Transverse colon (tissue), 4 donors: ENCODE data around the gene CTCF. TPM values are rescaled to one million over a fixed set of nuclear protein-coding genes. Genes with fewer than 3 reads are reported as not detected.

Experiments used
- DNase-seq: peaks from one replicate; pipeline ENCODE4 v3.0.0-alpha.2; 2019
- H3K27ac ChIP-seq, 4 donors: fragments of 200-600 bp; sonication (generic); 2 replicates each; pipeline ENCODE4 v1.5.1; 2016 to 2018; ENCODE audit warnings: inconsistent platforms in 4 of 4
- H3K27me3 ChIP-seq: fragments of 200-600 bp; sonication (generic); 2 replicates; pipeline ENCODE4 v1.5.1; 2017; ENCODE audit warnings: inconsistent platforms
- H3K36me3 ChIP-seq, 4 donors: fragments of 200-600 bp; sonication (generic); 2 replicates each; pipeline ENCODE4 v1.5.1; 2017 to 2019; ENCODE audit warnings: inconsistent platforms in 4 of 4
- H3K4me1 ChIP-seq, 4 donors: fragments of 200-600 bp; sonication (generic); 2 replicates each; pipeline ENCODE4 v1.5.1; 2017 to 2020; ENCODE audit warnings: inconsistent platforms in 4 of 4
- H3K4me3 ChIP-seq, 4 donors: fragments of 200-600 bp; sonication (generic); 1 replicate in 1 of 4; 2 replicates in 3 of 4; pipeline versions ENCODE4 v1.5.1 to v1.6.1; 2017 to 2019; ENCODE audit warnings: inconsistent platforms in 4 of 4
- H3K9me3 ChIP-seq, 2 donors: fragments of 200-600 bp; sonication (generic); 2 replicates each; pipeline ENCODE4 v1.5.1; 2017 to 2019; ENCODE audit warnings: inconsistent platforms in 2 of 2
- EP300 ChIP-seq: sonication (generic); formaldehyde crosslinking; IDR thresholded peaks from one replicate; pipeline ENCODE4 v1.6.1; 2017; ENCODE audit warnings: antibody characterized with exemption, low read depth
- POLR2A ChIP-seq: fragments of 450-650 bp; IDR thresholded peaks from one replicate; pipeline ENCODE4 v1.6.1; 2016; ENCODE audit warnings: antibody characterized with exemption, mild to moderate bottlenecking, moderate library complexity
- POLR2AphosphoS5 ChIP-seq, 3 donors: sonication (generic); formaldehyde crosslinking; IDR thresholded peaks; one replicate each; pipeline ENCODE4 v1.6.1; 2016; ENCODE audit warnings: antibody characterized with exemption in 3 of 3
- WGBS, 2 donors: methylation state at CpG; one replicate each; pipeline ENCODE4 v1.1.5; 2018; ENCODE audit warnings: low coverage in 1 of 2; 5-methylcytosine and 5-hydroxymethylcytosine counted together
- in situ Hi-C, 4 donors: fragments of 200-750 bp; cut with MboI; loops; one replicate each; pipeline versions ENCODE4 v1.15.0 to v1.15.1; 2017; ENCODE audit warnings: low sequenced_read_pairs in 3 of 4, low pct_ligation_motif_present in 1 of 4, low pct_unique_long_range_greater_than_20kb in 1 of 4
- intact Hi-C: fragments of 100-400 bp; cut with DNase I; formaldehyde crosslinking; loops from one replicate; pipeline ENCODE4 v1.15.1; 2023; ENCODE audit warnings: low total_unique reads
- total RNA-seq, 4 donors: library from RNA; depleted of rRNA; stranded (reverse); fragments of >200 nt; gene quantifications; one replicate each; pipeline ENCODE4 v1.1.0, GENCODE V29; 2016
- TF ChIP-seq, protein P1 (sequence below), 5 experiments: fragments of 200-600 bp in 3 of 5; fragments of 450-650 bp in 2 of 5; sonication (generic) in 3 of 5; IDR thresholded peaks; 1 replicate in 2 of 5; 2 replicates in 3 of 5; pipeline ENCODE4 v1.5.1; 2016 to 2017; ENCODE audit warnings: antibody characterized with exemption in 5 of 5, inconsistent platforms in 3 of 5, mild to moderate bottlenecking in 2 of 5, moderate library complexity in 1 of 5

CTCF gene
- total RNA-seq, 4 donors from 2014 or later = 40.0 to 46.8 (median 41.9) TPM

DNA sequence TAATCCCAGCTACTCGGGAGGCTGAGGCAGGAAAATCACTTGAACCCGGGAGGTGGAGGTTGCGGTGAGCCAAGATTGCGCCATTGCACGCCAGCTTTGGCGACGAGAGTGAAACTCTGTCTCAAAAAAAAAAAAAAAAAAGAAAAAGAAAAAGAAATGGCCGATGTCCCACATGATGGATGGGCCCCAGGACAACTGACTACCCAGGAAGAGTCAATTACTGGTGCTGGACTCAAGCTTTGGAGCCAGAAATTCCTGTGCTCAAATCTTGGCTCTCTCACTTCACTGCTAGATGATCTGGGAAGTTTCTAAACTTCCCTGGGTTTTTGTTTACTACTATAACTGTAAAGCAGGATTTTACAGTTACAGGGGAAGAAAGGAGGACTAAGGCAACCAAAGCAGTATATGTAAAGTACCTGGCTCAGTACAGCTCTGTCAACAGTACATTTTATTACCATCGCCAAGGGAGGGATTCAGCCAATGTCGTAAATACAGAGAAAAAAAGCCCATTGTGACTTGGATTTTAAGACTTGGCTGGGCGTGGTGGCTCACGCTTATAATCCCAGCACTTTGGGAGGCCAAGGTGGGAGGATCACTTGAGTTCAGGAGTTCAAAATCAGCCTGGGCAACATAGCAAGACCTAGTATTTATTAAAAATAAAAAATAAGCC lies 116.2 kb downstream of the CTCF start:
- Histone ChIP-seq H3K36me3 (no peaks in the 10 kb centered on the region), H3K27ac (peak overlapping the region; percentile 63 to 79 (median 77)), H3K4me1 (peaks cover 18 to 56% (median 37%) of the 10 kb centered on the region in 4 donors), H3K4me3 (no peak overlapping the region), H3K9me3 (no peaks in the 10 kb centered on the region), H3K27me3 (no peaks in the 10 kb centered on the region)
- peak; percentile 54 for DNase-seq
- intact Hi-C loops (no loop called here), in situ Hi-C loops (loop anchor here in 1 of 4 donors (10.0 kb wide), 1 partner anchor 136 kb away; no protein-coding TSS in a partner anchor)
- peak in 1 of 3 donors; percentile 50 for TF ChIP-seq POLR2AphosphoS5 (IDR thresholded peaks at IDR 0.05)
- TF ChIP-seq, protein P1, sequence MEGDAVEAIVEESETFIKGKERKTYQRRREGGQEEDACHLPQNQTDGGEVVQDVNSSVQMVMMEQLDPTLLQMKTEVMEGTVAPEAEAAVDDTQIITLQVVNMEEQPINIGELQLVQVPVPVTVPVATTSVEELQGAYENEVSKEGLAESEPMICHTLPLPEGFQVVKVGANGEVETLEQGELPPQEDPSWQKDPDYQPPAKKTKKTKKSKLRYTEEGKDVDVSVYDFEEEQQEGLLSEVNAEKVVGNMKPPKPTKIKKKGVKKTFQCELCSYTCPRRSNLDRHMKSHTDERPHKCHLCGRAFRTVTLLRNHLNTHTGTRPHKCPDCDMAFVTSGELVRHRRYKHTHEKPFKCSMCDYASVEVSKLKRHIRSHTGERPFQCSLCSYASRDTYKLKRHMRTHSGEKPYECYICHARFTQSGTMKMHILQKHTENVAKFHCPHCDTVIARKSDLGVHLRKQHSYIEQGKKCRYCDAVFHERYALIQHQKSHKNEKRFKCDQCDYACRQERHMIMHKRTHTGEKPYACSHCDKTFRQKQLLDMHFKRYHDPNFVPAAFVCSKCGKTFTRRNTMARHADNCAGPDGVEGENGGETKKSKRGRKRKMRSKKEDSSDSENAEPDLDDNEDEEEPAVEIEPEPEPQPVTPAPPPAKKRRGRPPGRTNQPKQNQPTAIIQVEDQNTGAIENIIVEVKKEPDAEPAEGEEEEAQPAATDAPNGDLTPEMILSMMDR (IDR thresholded peaks at IDR 0.05) = no peak
- no peak for TF ChIP-seq POLR2A
- 36% methylated on average over 12 of the region's 12 CpGs for WGBS, 2 donors

DNA sequence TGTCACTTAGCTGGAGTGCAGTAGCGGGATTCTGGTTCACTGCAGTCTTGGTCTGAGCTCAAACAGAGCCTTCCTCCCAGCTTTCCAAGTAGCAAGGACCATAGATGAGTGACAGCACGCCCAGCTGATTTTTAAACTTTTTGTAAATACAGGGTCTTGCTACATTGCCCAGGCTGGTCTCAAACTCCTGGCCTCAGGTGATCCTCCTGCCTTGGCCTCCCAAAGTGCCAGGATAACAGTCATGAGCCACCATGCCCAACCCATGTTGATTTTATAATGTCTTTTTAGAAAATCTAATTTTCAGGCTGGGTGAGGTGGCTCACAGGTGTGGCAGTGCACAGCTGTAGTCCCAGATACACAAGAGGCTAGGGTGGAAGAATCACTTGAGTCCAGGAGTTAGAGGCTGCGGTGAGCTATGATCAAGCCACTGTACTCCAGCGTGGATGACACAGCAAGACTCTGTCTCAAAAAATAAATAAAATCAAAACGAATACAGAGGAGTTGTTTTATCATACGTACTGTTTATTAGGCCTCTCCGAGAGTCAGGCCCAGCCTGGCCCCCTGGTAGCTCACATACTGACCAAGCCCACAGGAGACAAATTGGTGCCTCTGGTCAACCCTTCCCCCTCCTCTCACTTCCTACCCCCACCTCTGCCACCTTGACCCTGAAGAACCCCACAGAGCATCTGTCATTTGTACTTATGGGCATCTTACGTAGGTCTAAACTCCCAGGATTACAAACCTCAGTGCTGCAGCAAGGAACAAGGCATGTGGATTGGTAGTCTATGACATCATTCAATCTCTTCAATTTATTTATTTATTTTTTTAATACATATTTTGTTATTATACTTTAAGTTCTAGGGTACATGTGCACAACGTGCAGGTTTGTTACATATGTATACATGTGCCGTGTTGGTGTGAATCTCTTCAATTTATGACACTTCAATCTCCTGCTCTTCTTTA lies 117.9 kb downstream of the CTCF start:
- intact Hi-C loops = no loop called here
- DNase-seq = no peak
- in situ Hi-C loops = loop anchor here in 1 of 4 donors (10.0 kb wide), 1 partner anchor 135 kb away; no protein-coding TSS in a partner anchor
- Histone ChIP-seq H3K27me3 (no peaks in the 10 kb centered on the region), H3K9me3 (no peaks in the 10 kb centered on the region), H3K36me3 (peaks cover 0 to 7% (median 0%) of the 10 kb centered on the region in 4 donors), H3K4me1 (peaks cover 10 to 46% (median 24%) of the 10 kb centered on the region in 4 donors), H3K27ac (peak overlapping the region in 1 of 4 donors; percentile 15), H3K4me3 (no peak overlapping the region)
- WGBS, 2 donors = 68 to 84% methylated on average over 8 to 10 of the region's 10 CpGs
- TF ChIP-seq EP300 (no peak), POLR2A (no peak), POLR2AphosphoS5 (IDR thresholded peaks at IDR 0.05) (no peak)
- TF ChIP-seq, protein P1 (IDR thresholded peaks at IDR 0.05) = no peak

DNA sequence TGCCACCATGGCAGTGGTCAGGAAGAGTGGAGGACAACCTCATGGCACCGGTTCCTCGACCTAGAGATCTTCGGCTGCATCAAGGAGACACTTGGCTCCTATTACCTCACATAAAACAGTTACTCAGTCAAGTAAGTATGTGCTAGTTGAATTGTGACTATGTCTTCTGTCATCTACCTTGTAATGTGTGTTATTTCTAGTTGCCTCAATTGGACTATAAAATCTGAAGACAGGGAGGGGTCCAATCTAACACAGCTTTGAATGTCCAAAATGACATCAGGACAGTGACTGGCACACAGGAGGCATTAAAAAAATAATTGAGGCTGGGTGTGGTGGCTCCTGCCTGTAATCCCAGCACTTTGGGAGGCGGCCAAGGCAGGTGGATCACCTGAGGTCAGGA lies 121.4 kb downstream of the CTCF start:
- DNase-seq = peak; percentile 44
- in situ Hi-C loops (no loop called here), intact Hi-C loops (no loop called here)
- no peak for TF ChIP-seq POLR2AphosphoS5 (IDR thresholded peaks at IDR 0.05)
- TF ChIP-seq EP300 = no peak
- TF ChIP-seq, protein P1 (IDR thresholded peaks at IDR 0.05) = no peak
- TF ChIP-seq POLR2A = no peak
- Histone ChIP-seq H3K9me3 (no peaks in the 10 kb centered on the region), H3K36me3 (peaks cover 0 to 8% (median 0%) of the 10 kb centered on the region in 4 donors), H3K27me3 (no peaks in the 10 kb centered on the region), H3K27ac (peak overlapping the region in 1 of 4 donors; percentile 3), H3K4me3 (no peak overlapping the region), H3K4me1 (peaks cover 0 to 18% (median 5%) of the 10 kb centered on the region in 4 donors)
- 65% methylated on average over 4 of the region's 4 CpGs; no CpG with 5 or more reads in 1 of the 2 donors for WGBS, 2 donors
